Activated T-cell treated with anti-CD3 and anti-CD28 coated beads, Interleukin-2, amount 50 U/mL, for 72 hours (primary cell): ENCODE results near the gene C5orf15. TPM values are rescaled to one million over a fixed set of nuclear protein-coding genes. Genes with fewer than 3 reads are reported as not detected.
"Not testable (repeated sequence)": the region's sequence is repeated elsewhere in the genome, so short reads cannot be mapped to it uniquely, and the experiment has no call there.

ENCODE experiments used
- ATAC-seq, 2 donors: fragments of 150-1000 bp; cut with Tn5 transposase; replicated peaks in 1 of 2; 2 replicates each; pipeline ENCODE4 v1.10.0; 2021; ENCODE audit warnings: moderate library complexity in 2 of 2, mild to moderate bottlenecking in 1 of 2
- DNase-seq, 2 donors: peaks; one replicate each; pipeline ENCODE4 v3.0.0; 2021 to 2022; ENCODE audit warnings: mixed read lengths in 1 of 2
- H3K27ac Mint-ChIP-seq: one replicate; pipeline ENCODE4 v1.8.0; 2022; ENCODE audit warnings: mild to moderate bottlenecking, moderate library complexity, mixed read lengths
- H3K27me3 Mint-ChIP-seq: one replicate; pipeline ENCODE4 v1.8.0; 2022; ENCODE audit warnings: low read depth, mixed read lengths
- H3K36me3 Mint-ChIP-seq, 2 donors: one replicate each; pipeline ENCODE4 v1.8.0; 2022; ENCODE audit warnings: mixed read lengths in 2 of 2, mild to moderate bottlenecking in 1 of 2; ENCODE audit not compliant: insufficient read depth in 2 of 2
- H3K4me1 Mint-ChIP-seq: one replicate; pipeline ENCODE4 v1.8.0; 2022; ENCODE audit warnings: low read depth, mixed read lengths
- H3K4me3 Mint-ChIP-seq, 2 donors: one replicate each; pipeline ENCODE4 v1.8.0; 2022; ENCODE audit warnings: mild to moderate bottlenecking in 2 of 2, mixed read lengths in 2 of 2, moderate library complexity in 2 of 2
- H3K9me3 Mint-ChIP-seq, 2 donors: one replicate each; pipeline ENCODE4 v1.8.0; 2022; ENCODE audit warnings: mixed read lengths in 2 of 2
- total RNA-seq, 2 donors: library from RNA; stranded (reverse); gene quantifications; one replicate each; pipeline ENCODE4 v1.2.3, GENCODE V29; 2022

C5orf15 gene
- total RNA-seq, 2 donors from 2014 or later: 21.8 to 22.8 TPM

- no peak for DNase-seq
- H3K4me3 Mint-ChIP-seq: no peak overlapping the region
- H3K27me3 Mint-ChIP-seq: no peaks in the 10 kb centered on the region
- peaks cover 0 to 5% of the 10 kb centered on the region in 2 donors for H3K9me3 Mint-ChIP-seq
- peaks cover 66% of the 10 kb centered on the region for H3K4me1 Mint-ChIP-seq
- ATAC-seq: no peak
- peak overlapping the region; percentile 65 for H3K27ac Mint-ChIP-seq
- H3K36me3 Mint-ChIP-seq: peaks cover 7 to 20% of the 10 kb centered on the region in 2 donors
These were observed 2.3 kb downstream of the C5orf15 start for GRCh38 chr5:133966090-133966489.

- Mint-ChIP-seq H3K27me3 (no peaks in the 10 kb centered on the region), H3K36me3 (peaks cover 8 to 24% of the 10 kb centered on the region in 2 donors), H3K4me3 (peak overlapping the region in 1 of 2 donors; percentile 58), H3K9me3 (peaks cover 0 to 5% of the 10 kb centered on the region in 2 donors), H3K4me1 (peaks cover 65% of the 10 kb centered on the region), H3K27ac (peak overlapping the region; percentile 87)
- no peak for DNase-seq
- no peak for ATAC-seq
These were observed 4.8 kb downstream of the C5orf15 start for GRCh38 chr5:133963493-133964128.

GRCh38 chr5:133962801-133963476, 5.5 kb downstream of the C5orf15 start:
- peaks cover 4 to 18% of the 10 kb centered on the region in 2 donors for H3K36me3 Mint-ChIP-seq
- H3K4me1 Mint-ChIP-seq: peaks cover 60% of the 10 kb centered on the region
- H3K27ac Mint-ChIP-seq: peak overlapping the region; percentile 87
- DNase-seq (no peak), ATAC-seq (peak in 1 of 2 donors; percentile 10)
- H3K4me3 Mint-ChIP-seq: peak overlapping the region in 1 of 2 donors; percentile 58
- H3K9me3 Mint-ChIP-seq: peaks cover 0 to 5% of the 10 kb centered on the region in 2 donors
- H3K27me3 Mint-ChIP-seq: no peaks in the 10 kb centered on the region

GRCh38 chr5:133962131-133962530, 6.3 kb downstream of the C5orf15 start:
- no peak for ATAC-seq
- H3K27me3 Mint-ChIP-seq: no peaks in the 10 kb centered on the region
- peaks cover 59% of the 10 kb centered on the region for H3K4me1 Mint-ChIP-seq
- peaks cover 4 to 18% of the 10 kb centered on the region in 2 donors for H3K36me3 Mint-ChIP-seq
- peak overlapping the region; percentile 1 to 58 for H3K4me3 Mint-ChIP-seq
- DNase-seq: no peak
- H3K27ac Mint-ChIP-seq: peak overlapping the region; percentile 87
- H3K9me3 Mint-ChIP-seq: peaks cover 0 to 5% of the 10 kb centered on the region in 2 donors

GRCh38 chr5:133959643-133960042, 8.8 kb downstream of the C5orf15 start:
- Mint-ChIP-seq H3K27ac (peak overlapping the region; percentile 64), H3K9me3 (peaks cover 0 to 5% of the 10 kb centered on the region in 2 donors), H3K36me3 (peaks cover 6 to 14% of the 10 kb centered on the region in 2 donors), H3K27me3 (no peaks in the 10 kb centered on the region), H3K4me3 (peak overlapping the region in 1 of 2 donors; percentile 46), H3K4me1 (peaks cover 49% of the 10 kb centered on the region)
- ATAC-seq: peak; percentile 32 to 48
- no peak for DNase-seq

- no peak for ATAC-seq
- peaks cover 4 to 12% of the 10 kb centered on the region in 2 donors for H3K36me3 Mint-ChIP-seq
- peak overlapping the region in 1 of 2 donors; percentile 62 for H3K4me3 Mint-ChIP-seq
- DNase-seq: no peak
- H3K9me3 Mint-ChIP-seq: no peaks in the 10 kb centered on the region
- H3K27ac Mint-ChIP-seq: peak overlapping the region; percentile 92
- peaks cover 37% of the 10 kb centered on the region for H3K4me1 Mint-ChIP-seq
- H3K27me3 Mint-ChIP-seq: no peaks in the 10 kb centered on the region
These were observed 10.8 kb downstream of the C5orf15 start for GRCh38 chr5:133957591-133957990.

- ATAC-seq (no peak), DNase-seq (no peak)
- Mint-ChIP-seq H3K9me3 (no peaks in the 10 kb centered on the region), H3K36me3 (peaks cover 4 to 12% of the 10 kb centered on the region in 2 donors), H3K4me3 (peak overlapping the region in 1 of 2 donors; percentile 62), H3K4me1 (peaks cover 32% of the 10 kb centered on the region), H3K27ac (peak overlapping the region; percentile 92), H3K27me3 (no peaks in the 10 kb centered on the region)
These were observed 11.3 kb downstream of the C5orf15 start for GRCh38 chr5:133957080-133957479.

GRCh38 chr5:133956196-133956595, 12.2 kb downstream of the C5orf15 start:
- not testable (repeated sequence) for H3K9me3 Mint-ChIP-seq, ATAC-seq, H3K27ac Mint-ChIP-seq, H3K27me3 Mint-ChIP-seq, H3K4me3 Mint-ChIP-seq, DNase-seq
- Mint-ChIP-seq H3K36me3 (peaks cover 4 to 12% of the 10 kb centered on the region in 2 donors), H3K4me1 (peaks cover 32% of the 10 kb centered on the region)

GRCh38 chr5:133953568-133954145, 14.8 kb downstream of the C5orf15 start:
- no peak for ATAC-seq
- H3K4me1 Mint-ChIP-seq: peaks cover 14% of the 10 kb centered on the region
- no peaks in the 10 kb centered on the region for H3K27me3 Mint-ChIP-seq
- no peak overlapping the region for H3K4me3 Mint-ChIP-seq
- no peak for DNase-seq
- H3K9me3 Mint-ChIP-seq: no peaks in the 10 kb centered on the region
- H3K36me3 Mint-ChIP-seq: peaks cover 2 to 6% of the 10 kb centered on the region in 2 donors
- no peak overlapping the region for H3K27ac Mint-ChIP-seq

- DNase-seq (no peak), ATAC-seq (no peak)
- Mint-ChIP-seq H3K27ac (no peak overlapping the region), H3K9me3 (no peaks in the 10 kb centered on the region), H3K27me3 (no peaks in the 10 kb centered on the region), H3K36me3 (peaks cover 2 to 6% of the 10 kb centered on the region in 2 donors), H3K4me1 (peaks cover 12% of the 10 kb centered on the region), H3K4me3 (no peak overlapping the region)
These were observed 15.5 kb downstream of the C5orf15 start for GRCh38 chr5:133952729-133953567.

- H3K27ac Mint-ChIP-seq: no peak overlapping the region
- H3K36me3 Mint-ChIP-seq: peaks cover 2 to 6% of the 10 kb centered on the region in 2 donors
- H3K4me1 Mint-ChIP-seq: peaks cover 4% of the 10 kb centered on the region
- H3K9me3 Mint-ChIP-seq: no peaks in the 10 kb centered on the region
- ATAC-seq: no peak
- no peak overlapping the region for H3K4me3 Mint-ChIP-seq
- H3K27me3 Mint-ChIP-seq: no peaks in the 10 kb centered on the region
- DNase-seq: no peak
These were observed 17.4 kb downstream of the C5orf15 start for GRCh38 chr5:133950821-133951612.

GRCh38 chr5:133948721-133949120, 19.7 kb downstream of the C5orf15 start:
- peaks cover 0 to 1% of the 10 kb centered on the region in 2 donors for H3K36me3 Mint-ChIP-seq
- no peaks in the 10 kb centered on the region for H3K9me3 Mint-ChIP-seq
- no peak for DNase-seq
- no peaks in the 10 kb centered on the region for H3K4me1 Mint-ChIP-seq
- ATAC-seq: no peak
- H3K4me3 Mint-ChIP-seq: no peak overlapping the region
- H3K27ac Mint-ChIP-seq: no peak overlapping the region
- H3K27me3 Mint-ChIP-seq: no peaks in the 10 kb centered on the region
